Measurements from ENCODE around the gene PIP4K2A.
A peak's percentile ranks its signal among the peaks of the same experiment; 100 is the strongest.

PIP4K2A gene

DNA sequence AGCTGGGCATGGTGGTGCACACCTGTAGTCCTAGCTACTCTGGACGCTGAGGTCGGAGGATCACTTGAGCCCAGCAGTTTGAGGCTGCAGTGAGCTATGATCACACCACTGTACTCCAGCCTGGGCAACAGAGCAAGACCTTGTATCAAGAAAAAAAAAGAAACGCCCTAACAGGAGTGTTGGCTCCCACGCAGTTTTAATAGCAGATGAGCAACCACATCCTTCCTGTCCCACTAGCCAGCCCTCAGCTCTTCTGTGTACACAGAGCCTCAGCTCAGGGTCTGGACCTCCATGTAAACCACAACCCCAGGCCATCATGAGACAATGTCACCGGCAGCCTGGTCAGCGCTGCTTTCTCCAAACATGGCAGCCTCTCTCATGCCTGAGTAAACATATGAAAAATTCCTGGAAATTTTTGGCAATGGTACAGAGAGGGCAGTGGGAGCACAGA lies 108.2 kb downstream of the PIP4K2A start:
- Histone ChIP-seq H3K27me3 (ENCODE audit: insufficient read depth, low read length, poor library complexity) (no peaks in the 10 kb centered on the region), H2AK5ac (ENCODE audit: low read length) (no peak overlapping the region), H3K27ac (ENCODE audit: low read depth, low read length) (no peak overlapping the region), H3K23ac (ENCODE audit: low read length) (no peak overlapping the region), H3K4ac (ENCODE audit: low read depth, low read length) (no peak overlapping the region), H3K4me1 (ENCODE audit: control insufficient read depth, low read depth, low read length) (no peaks in the 10 kb centered on the region), H3K56ac (ENCODE audit: low read length) (no peak overlapping the region), H3K9ac (ENCODE audit: low read length) (no peak overlapping the region), H3K79me1 (ENCODE audit: low read length) (no peaks in the 10 kb centered on the region), H2BK5ac (ENCODE audit: low read length) (no peak overlapping the region), H3K4me2 (ENCODE audit: low read length) (no peak overlapping the region), H4K8ac (ENCODE audit: low read depth, low read length) (no peak overlapping the region), H3K79me2 (ENCODE audit: control insufficient read depth, insufficient read depth, low read length) (no peaks in the 10 kb centered on the region), H4K5ac (ENCODE audit: low read length) (no peak overlapping the region), H3K36me3 (ENCODE audit: control insufficient read depth, insufficient read depth, low read length) (no peaks in the 10 kb centered on the region), H2BK120ac (ENCODE audit: low read depth, low read length) (no peak overlapping the region), H3K18ac (ENCODE audit: low read length) (no peak overlapping the region), H3K4me3 (ENCODE audit: low read length) (no peak overlapping the region), H2BK15ac (replicated peaks; ENCODE audit: low read depth) (no peak overlapping the region)
- WGBS (ENCODE audit: extremely low coverage, insufficient coverage, low lambda C conversion rate) = no CpG with 5 or more reads among the region's 6 CpGs
- no peak for DNase-seq

DNA sequence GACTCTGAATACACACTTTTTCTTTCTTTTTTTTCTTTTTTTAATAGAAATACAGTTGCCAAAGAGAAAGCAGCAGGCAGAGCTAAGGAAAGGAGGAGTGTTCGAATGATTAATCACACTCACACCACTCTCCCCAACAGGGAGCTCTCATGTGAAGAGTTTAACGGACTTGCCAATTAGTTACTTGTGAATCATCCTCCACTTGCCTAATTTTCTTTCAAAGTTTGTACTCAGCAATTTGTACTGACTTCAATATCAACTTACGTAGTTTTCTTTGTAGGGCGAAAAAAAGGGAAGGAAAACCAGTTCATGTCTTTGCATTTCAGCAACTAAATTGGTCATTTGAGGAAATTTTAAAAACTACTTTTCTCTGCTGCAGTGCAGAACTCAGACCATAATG lies 109.2 kb downstream of the PIP4K2A start:
- WGBS (ENCODE audit: extremely low coverage, insufficient coverage, low lambda C conversion rate) = no CpG with 5 or more reads among the region's 4 CpGs
- no peak overlapping the region for H4K8ac ChIP-seq (ENCODE audit: low read depth, low read length)

GRCh38 chr10:22604344-22605126 lies 109.8 kb downstream of the PIP4K2A start:
- Histone ChIP-seq H3K4ac (ENCODE audit: low read depth, low read length) (no peak overlapping the region), H3K4me1 (ENCODE audit: control insufficient read depth, low read depth, low read length) (no peaks in the 10 kb centered on the region), H3K79me2 (ENCODE audit: control insufficient read depth, insufficient read depth, low read length) (no peaks in the 10 kb centered on the region), H3K4me2 (ENCODE audit: low read length) (no peak overlapping the region), H3K27ac (ENCODE audit: low read depth, low read length) (no peak overlapping the region), H3K23ac (ENCODE audit: low read length) (no peak overlapping the region), H2BK15ac (replicated peaks; ENCODE audit: low read depth) (no peak overlapping the region), H2BK120ac (ENCODE audit: low read depth, low read length) (no peak overlapping the region), H3K56ac (ENCODE audit: low read length) (peak overlapping the region; percentile 17), H3K27me3 (ENCODE audit: insufficient read depth, low read length, poor library complexity) (no peaks in the 10 kb centered on the region), H3K36me3 (ENCODE audit: control insufficient read depth, insufficient read depth, low read length) (no peaks in the 10 kb centered on the region), H3K18ac (ENCODE audit: low read length) (no peak overlapping the region), H4K5ac (ENCODE audit: low read length) (no peak overlapping the region), H2BK5ac (ENCODE audit: low read length) (no peak overlapping the region), H3K9ac (ENCODE audit: low read length) (no peak overlapping the region), H4K8ac (ENCODE audit: low read depth, low read length) (no peak overlapping the region), H2AK5ac (ENCODE audit: low read length) (no peak overlapping the region), H3K4me3 (ENCODE audit: low read length) (no peak overlapping the region), H3K79me1 (ENCODE audit: low read length) (no peaks in the 10 kb centered on the region)
- WGBS (ENCODE audit: extremely low coverage, insufficient coverage, low lambda C conversion rate) = no CpG with 5 or more reads among the region's 15 CpGs
- DNase-seq = no peak

More for the DNA sequence above, 109.2 kb downstream of the PIP4K2A start:
- Histone ChIP-seq H2BK5ac (ENCODE audit: low read length) (no peak overlapping the region), H3K4me1 (ENCODE audit: control insufficient read depth, low read depth, low read length) (no peaks in the 10 kb centered on the region), H3K18ac (ENCODE audit: low read length) (no peak overlapping the region), H3K79me1 (ENCODE audit: low read length) (no peaks in the 10 kb centered on the region), H3K27me3 (ENCODE audit: insufficient read depth, low read length, poor library complexity) (no peaks in the 10 kb centered on the region), H2AK5ac (ENCODE audit: low read length) (no peak overlapping the region), H2BK120ac (ENCODE audit: low read depth, low read length) (no peak overlapping the region), H3K79me2 (ENCODE audit: control insufficient read depth, insufficient read depth, low read length) (no peaks in the 10 kb centered on the region), H3K4me3 (ENCODE audit: low read length) (no peak overlapping the region), H4K5ac (ENCODE audit: low read length) (no peak overlapping the region), H3K4me2 (ENCODE audit: low read length) (no peak overlapping the region), H3K4ac (ENCODE audit: low read depth, low read length) (no peak overlapping the region), H3K27ac (ENCODE audit: low read depth, low read length) (no peak overlapping the region), H3K36me3 (ENCODE audit: control insufficient read depth, insufficient read depth, low read length) (no peaks in the 10 kb centered on the region), H3K56ac (ENCODE audit: low read length) (no peak overlapping the region), H3K23ac (ENCODE audit: low read length) (no peak overlapping the region), H3K9ac (ENCODE audit: low read length) (no peak overlapping the region), H2BK15ac (replicated peaks; ENCODE audit: low read depth) (no peak overlapping the region)
- DNase-seq = no peak

GRCh38 chr10:22603581-22603980 lies 110.8 kb downstream of the PIP4K2A start:
- H2AK5ac ChIP-seq (ENCODE audit: low read length) = no peak overlapping the region
- H3K4me2 ChIP-seq (ENCODE audit: low read length) = no peak overlapping the region
- H4K8ac ChIP-seq (ENCODE audit: low read depth, low read length) = no peak overlapping the region
- WGBS (ENCODE audit: extremely low coverage, insufficient coverage, low lambda C conversion rate) = no CpG with 5 or more reads among the region's 3 CpGs
- no peak overlapping the region for H3K9ac ChIP-seq (ENCODE audit: low read length)
- no peak overlapping the region for H2BK5ac ChIP-seq (ENCODE audit: low read length)
- H3K79me2 ChIP-seq (ENCODE audit: control insufficient read depth, insufficient read depth, low read length) = no peaks in the 10 kb centered on the region
- no peaks in the 10 kb centered on the region for H3K79me1 ChIP-seq (ENCODE audit: low read length)
- H3K23ac ChIP-seq (ENCODE audit: low read length) = no peak overlapping the region
- H3K4ac ChIP-seq (ENCODE audit: low read depth, low read length) = no peak overlapping the region
- no peaks in the 10 kb centered on the region for H3K27me3 ChIP-seq (ENCODE audit: insufficient read depth, low read length, poor library complexity)
- no peak overlapping the region for H3K27ac ChIP-seq (ENCODE audit: low read depth, low read length)
- DNase-seq = no peak
- H2BK15ac ChIP-seq (replicated peaks; ENCODE audit: low read depth) = no peak overlapping the region
- H3K4me1 ChIP-seq (ENCODE audit: control insufficient read depth, low read depth, low read length) = no peaks in the 10 kb centered on the region
- no peaks in the 10 kb centered on the region for H3K36me3 ChIP-seq (ENCODE audit: control insufficient read depth, insufficient read depth, low read length)
- H2BK120ac ChIP-seq (ENCODE audit: low read depth, low read length) = no peak overlapping the region
- no peak overlapping the region for H3K4me3 ChIP-seq (ENCODE audit: low read length)
- no peak overlapping the region for H3K56ac ChIP-seq (ENCODE audit: low read length)
- no peak overlapping the region for H4K5ac ChIP-seq (ENCODE audit: low read length)
- H3K18ac ChIP-seq (ENCODE audit: low read length) = no peak overlapping the region

DNA sequence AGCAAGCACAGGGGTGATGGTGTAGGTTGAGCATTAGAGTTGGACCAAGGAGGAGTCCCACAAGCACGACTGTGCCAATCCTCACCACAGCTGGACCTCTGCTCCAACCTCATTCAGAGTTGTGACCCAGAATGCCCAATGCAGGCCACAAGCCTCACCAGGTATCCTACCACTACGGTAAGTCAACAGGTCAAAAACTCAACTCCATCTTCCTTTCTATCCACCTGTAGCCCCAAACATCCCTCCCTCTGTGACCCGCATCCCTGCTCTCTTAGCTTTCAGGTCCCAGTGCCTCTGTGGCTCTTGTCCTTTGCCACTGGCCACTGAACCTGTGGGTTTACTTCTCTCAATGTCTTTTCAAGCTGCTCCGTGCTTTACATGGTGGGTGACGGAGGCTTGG lies 112.8 kb downstream of the PIP4K2A start:
- H4K8ac ChIP-seq (ENCODE audit: low read depth, low read length) = no peak overlapping the region
- H3K4me1 ChIP-seq (ENCODE audit: control insufficient read depth, low read depth, low read length) = peaks cover 3% of the 10 kb centered on the region
- no peak overlapping the region for H3K18ac ChIP-seq (ENCODE audit: low read length)
- no peak overlapping the region for H2BK120ac ChIP-seq (ENCODE audit: low read depth, low read length)
- H4K5ac ChIP-seq (ENCODE audit: low read length) = no peak overlapping the region
- H3K4me3 ChIP-seq (ENCODE audit: low read length) = no peak overlapping the region
- no peaks in the 10 kb centered on the region for H3K36me3 ChIP-seq (ENCODE audit: control insufficient read depth, insufficient read depth, low read length)
- no peak overlapping the region for H2BK15ac ChIP-seq (replicated peaks; ENCODE audit: low read depth)
- H2AK5ac ChIP-seq (ENCODE audit: low read length) = no peak overlapping the region
- H3K79me2 ChIP-seq (ENCODE audit: control insufficient read depth, insufficient read depth, low read length) = no peaks in the 10 kb centered on the region
- no CpG with 5 or more reads among the region's 5 CpGs for WGBS (ENCODE audit: extremely low coverage, insufficient coverage, low lambda C conversion rate)
- no peaks in the 10 kb centered on the region for H3K79me1 ChIP-seq (ENCODE audit: low read length)
- H3K27ac ChIP-seq (ENCODE audit: low read depth, low read length) = no peak overlapping the region
- H3K4ac ChIP-seq (ENCODE audit: low read depth, low read length) = no peak overlapping the region
- H3K27me3 ChIP-seq (ENCODE audit: insufficient read depth, low read length, poor library complexity) = no peaks in the 10 kb centered on the region
- no peak for DNase-seq
- H2BK5ac ChIP-seq (ENCODE audit: low read length) = no peak overlapping the region
- H3K56ac ChIP-seq (ENCODE audit: low read length) = no peak overlapping the region
- H3K4me2 ChIP-seq (ENCODE audit: low read length) = no peak overlapping the region
- no peak overlapping the region for H3K23ac ChIP-seq (ENCODE audit: low read length)
- H3K9ac ChIP-seq (ENCODE audit: low read length) = no peak overlapping the region
